Stimulated activated CD8-positive, alpha-beta memory T cell treated with anti-CD3 and anti-CD28 coated beads, Interleukin-12 subunit alpha, Interleukin-12 subunit beta, amount 100 ng/mL, for 4 hours (primary cell): ENCODE measurements around the gene ADGRL1.
"Not testable (repeated sequence)": the region's sequence is repeated elsewhere in the genome, so short reads cannot be mapped to it uniquely, and the experiment has no call there.

Source experiments
- DNase-seq: peaks from one replicate; pipeline ENCODE4 v3.0.0-alpha.2; 2020; ENCODE audit warnings: low read depth

Gene ADGRL1

DNA sequence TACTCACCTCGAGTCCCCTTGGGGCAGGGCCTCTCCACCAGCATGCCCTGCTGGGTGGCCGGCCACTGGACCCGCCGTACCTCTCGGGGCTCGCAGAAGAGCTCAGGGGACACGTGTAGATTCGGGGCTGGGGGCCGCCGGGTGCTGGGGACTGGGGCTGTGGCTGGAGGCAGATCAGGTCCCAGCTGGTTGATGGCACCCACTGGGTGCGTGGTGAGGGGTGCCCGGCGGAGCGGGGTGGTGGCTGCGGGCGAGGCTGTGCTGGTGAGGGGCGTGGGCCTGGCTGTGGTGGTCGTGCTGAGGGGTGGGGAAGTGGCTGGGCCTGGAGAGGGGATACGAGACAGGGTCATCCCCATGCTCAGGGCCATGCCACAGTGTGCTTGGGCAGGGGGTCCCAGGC, 44.7 kb downstream of the ADGRL1 start:
- no peak for DNase-seq

GRCh38 chr19:14160017-14160703, 45.8 kb downstream of the ADGRL1 start:
- DNase-seq, result no peak

GRCh38 chr19:14159059-14159458, 46.9 kb downstream of the ADGRL1 start:
- DNase-seq, result no peak

DNA sequence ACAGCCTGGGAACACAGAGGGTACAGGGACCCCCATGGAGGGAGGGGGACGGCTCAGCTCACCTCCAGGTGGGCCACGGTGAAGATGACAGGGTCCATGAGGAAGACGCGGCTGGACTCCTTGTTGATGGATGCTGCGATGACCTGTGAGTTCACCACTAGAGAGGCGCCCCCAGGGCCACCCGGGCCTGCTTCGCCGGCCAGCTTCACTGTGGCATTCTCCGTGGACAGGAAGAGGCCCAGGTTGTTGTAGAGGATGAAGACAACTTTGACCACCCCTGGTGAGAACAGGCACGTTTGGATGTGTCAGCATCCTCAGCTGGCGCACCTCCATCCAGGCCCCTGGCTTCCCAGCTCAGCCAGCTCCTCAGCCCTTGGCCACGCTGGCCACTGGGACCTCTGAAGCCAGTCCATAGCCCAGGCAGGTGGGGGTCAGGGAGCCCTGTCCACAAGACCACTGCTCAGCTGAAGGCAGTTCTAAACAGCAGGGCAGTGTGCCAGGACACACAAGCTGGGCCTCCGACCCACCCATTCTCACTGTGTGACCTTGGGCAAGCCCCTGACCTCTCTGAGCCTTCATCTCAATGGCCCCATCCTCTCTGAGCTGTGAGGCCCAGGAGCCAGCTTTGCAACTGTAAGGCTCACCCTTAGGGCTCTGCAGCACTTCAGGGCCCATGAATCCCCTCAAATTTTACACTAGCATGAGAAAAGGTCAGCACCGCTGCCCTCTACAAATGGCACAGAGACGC, 47.5 kb downstream of the ADGRL1 start:
- DNase-seq, result no peak

- no peak for DNase-seq
Observed at GRCh38 chr19:14156971-14157717, 48.8 kb downstream of the ADGRL1 start.

DNA sequence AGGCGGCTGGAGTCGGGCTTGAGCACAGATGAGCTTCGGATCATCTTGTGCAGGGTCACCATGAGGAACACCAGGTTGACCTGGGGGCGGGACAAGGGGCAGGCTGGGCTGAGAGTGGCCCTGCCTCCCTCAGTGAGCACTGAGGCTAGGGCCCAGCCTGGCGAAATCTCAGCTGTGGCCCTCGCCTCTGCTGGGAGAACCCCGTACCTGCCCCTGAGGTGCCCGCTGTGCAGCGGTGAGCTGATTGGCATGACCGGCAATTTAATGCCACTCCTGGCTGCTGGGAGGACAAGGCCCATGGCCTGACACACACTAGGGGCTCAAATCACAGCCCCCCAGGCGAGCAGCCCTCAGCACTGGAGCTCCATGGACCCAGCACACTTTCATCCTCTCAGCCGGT, 49.8 kb downstream of the ADGRL1 start:
- no peak for DNase-seq

DNA sequence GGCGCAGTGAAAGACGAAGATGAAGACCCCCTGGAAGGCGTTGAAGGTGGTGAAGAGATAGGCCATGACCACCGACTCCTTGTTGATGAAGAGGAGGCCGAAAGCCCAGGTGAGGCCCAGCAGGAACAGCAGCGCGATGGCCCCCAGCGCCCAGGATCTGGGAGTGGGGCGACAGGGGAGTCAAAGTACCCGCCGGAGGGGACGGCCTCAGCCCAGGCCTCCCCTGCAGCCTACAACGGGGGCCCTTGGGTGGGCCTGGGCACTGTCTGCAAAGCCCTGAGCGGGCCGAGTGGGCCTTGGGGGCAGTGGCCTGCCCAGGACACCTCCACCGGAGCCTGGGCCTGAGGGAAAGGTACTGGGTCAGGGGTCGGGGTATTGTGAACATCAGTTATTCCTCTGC, 50.6 kb downstream of the ADGRL1 start:
- DNase-seq, result no peak

DNA sequence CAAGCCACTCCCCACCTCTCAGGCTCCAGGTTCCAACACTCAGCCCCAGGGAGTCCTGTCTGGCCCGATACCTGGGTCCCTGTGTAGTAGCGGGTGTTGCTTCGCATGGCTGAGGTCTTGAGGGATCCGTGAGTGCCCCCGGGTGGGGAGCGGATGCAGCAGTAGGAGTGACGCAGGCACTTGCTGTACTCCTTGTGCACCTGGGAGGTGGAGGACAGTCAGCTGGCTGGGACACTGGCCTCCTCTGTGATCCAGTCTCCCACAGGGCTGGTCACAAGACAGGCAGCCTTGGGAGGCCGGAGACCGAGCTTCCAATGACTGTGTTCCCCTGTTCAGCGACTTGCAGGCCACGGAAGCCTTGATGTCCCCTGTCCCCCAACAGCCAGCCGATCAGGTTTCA, 53.3 kb downstream of the ADGRL1 start:
- no peak for DNase-seq

- no peak for DNase-seq
Observed at GRCh38 chr19:14150770-14151661, 55.0 kb downstream of the ADGRL1 start.

GRCh38 chr19:14150041-14150769, 55.8 kb downstream of the ADGRL1 start:
- no peak for DNase-seq

- no peak for DNase-seq
Observed at GRCh38 chr19:14149509-14149994, 56.4 kb downstream of the ADGRL1 start.

DNA sequence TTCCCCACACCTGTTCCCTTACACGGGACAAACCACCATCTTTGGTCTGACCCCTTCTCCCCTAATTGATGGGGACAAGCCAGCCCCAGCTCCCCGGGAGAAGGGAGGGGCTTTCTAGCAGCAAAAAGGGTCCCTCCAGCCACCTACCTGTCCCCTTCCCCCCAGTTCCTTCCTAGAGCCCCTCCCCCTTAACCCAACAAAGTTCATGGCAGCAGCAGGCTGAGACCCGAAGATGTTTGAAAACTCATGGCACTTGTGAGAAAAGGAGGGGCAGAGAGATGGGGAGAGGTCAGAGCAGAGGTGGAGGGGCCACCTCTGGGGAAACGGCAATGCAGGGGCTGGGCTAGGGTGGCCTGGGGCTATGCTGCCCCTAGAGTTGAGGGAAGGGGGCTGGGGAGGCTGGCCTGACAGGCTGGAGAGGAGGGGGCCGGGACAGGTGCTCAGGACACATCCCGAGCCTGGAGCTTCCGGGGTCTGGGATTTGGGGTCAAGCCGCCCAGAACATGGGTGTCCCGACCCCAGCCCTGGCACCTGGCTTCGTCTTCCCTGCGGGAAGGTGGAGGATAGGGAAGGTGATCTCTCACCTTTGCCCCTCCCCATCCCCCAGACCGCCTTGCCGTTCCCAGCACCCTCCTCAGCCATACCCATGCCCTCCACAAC, 57.1 kb downstream of the ADGRL1 start:
- no peak for DNase-seq

DNA sequence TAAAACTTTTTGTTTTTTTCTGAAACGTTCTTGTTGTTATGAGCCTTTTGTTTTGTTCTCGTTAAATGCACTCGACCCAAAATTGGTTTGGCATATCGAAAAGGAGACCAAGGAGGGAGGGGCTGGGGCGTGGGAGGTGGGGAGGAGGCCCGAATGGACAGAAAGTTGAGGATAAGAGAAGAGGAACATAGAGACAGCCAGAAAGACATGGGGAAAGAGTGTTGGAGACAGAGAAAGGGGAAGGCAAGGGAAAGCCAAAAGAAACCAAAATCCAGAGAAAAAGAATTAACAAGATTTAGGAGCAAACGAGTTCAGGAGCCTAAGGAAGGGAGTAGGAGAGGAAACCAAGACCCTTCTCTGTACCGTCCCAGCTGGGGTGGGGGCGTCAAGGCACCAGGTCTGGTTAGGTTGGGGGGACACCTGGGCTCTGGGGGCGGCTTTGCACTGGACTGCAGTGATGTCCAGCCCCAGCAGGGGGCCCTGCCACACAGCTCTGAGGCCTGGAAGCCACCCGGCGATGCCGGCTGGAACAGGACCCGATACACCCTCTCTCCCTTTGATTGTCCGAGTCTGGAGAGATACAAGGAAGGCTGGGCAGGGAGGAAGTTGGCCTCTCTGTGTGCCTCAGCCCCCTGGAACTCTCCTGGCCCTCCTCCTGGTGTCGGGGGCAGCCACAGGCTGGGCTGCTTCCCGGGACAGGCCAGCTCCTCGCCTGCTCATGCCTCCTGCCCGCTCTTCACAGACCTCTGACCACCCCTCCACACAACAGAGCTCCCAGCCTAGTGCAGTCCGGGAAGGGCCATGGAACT, 58.0 kb downstream of the ADGRL1 start:
- no peak for DNase-seq

- DNase-seq, result no peak
Observed at GRCh38 chr19:14146789-14147216, 59.2 kb downstream of the ADGRL1 start.

GRCh38 chr19:14146169-14146568, 59.8 kb downstream of the ADGRL1 start:
- not testable (repeated sequence) for DNase-seq

DNA sequence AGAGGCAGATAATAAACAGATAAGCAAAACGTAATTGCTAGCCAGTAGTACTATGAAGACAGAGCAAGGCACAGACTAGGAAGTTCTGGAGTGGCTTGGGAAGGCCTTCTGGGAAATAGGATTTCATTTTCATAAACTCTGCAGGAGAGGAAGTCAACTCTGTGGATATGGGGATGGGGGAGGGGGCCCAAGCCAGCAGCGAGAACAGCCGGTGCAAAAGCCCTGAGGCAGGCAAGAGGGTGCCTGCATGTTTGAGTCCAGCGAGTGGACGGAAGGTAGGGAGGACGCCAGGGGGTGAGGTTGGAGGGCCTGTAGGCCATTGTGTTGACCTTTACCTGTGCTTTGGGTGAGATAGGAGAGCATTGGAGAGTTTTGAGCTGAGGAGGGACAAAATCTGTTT, 60.6 kb downstream of the ADGRL1 start:
- no peak for DNase-seq

DNA sequence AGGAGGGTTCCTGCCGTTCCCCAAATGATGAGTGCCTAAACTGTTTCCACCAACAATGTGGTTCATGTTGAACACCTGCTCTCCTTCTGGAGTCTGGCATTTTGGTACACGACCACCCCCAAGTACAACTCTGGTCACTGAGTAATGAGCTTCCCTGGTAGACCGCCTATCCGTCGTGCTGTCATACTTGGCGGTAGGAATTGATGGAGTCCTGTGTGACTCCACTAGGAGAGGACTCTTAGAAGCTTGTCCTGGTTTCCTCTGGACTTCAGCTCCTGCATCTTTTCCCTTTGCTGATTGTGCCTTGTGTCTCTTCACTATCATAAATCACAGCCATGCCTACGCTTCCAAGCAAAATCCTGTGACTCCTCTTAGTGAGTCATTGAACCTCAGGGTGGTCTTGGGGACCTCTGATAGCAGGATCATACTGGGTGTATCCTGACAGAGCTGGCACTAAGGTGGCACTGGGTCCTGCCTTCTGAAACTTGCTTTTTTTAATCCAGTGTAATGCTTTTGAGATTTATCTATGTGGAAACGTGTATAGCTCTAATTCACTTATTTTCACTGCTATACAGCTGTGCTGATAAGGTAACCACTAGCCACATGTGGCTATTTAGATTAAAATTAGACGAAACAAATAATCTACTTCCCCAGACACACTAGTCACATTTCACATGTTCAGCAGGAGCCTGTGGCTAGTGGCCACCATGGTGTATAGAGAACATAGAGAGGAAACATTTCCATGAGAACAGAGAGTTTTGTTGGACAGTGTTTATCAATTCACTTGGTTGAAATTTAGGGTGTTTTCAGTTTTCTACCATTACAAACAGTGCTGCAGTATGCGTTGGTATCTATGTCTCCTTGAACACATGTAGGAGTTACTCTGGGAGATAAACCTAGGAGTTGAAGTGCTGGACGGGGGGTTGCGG, 63.4 kb downstream of the ADGRL1 start:
- no peak for DNase-seq

- DNase-seq, result no peak
Observed at GRCh38 chr19:14141041-14141440, 64.9 kb downstream of the ADGRL1 start.

DNA sequence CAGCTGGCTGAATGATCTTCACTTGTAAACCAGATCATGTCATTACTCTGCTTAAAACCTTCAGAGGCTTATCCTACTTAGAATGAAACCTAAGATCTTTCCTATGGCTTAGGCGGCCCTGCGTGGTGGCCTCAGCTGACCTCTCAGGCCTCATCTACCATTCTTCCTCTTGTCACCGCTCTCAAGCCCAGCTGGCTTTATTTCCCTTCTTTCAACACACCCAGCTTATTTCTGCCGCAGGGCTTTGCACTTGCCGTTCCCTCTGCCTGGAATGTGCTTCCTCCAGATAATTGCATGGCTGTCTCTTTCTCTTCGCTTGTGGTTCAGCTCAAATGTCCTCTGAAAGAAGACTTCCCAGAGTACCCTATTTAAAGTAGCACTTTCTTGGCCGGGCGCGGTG, 66.0 kb downstream of the ADGRL1 start:
- DNase-seq, result no peak
